DOHH2 (cell line): ENCODE measurements around the gene SRP68.

Source experiments
- H3F3A ChIP-seq: fragments of 200-600 bp; sonication (generic), shearing (Covaris generic); 2 replicates; pipeline ENCODE4 v1.6.0; 2016; ENCODE audit warnings: antibody characterized with exemption, mild to moderate bottlenecking; ENCODE audit not compliant: control insufficient read depth, insufficient read depth
- H3K27ac ChIP-seq: fragments of 200-600 bp; sonication (generic); 2 replicates; pipeline ENCODE4 v1.5.1; 2014; ENCODE audit warnings: low read depth, mild to moderate bottlenecking, low read length, moderate library complexity
- H3K27me3 ChIP-seq: fragments of 200-600 bp; sonication (generic); 2 replicates; pipeline ENCODE4 v1.6.1; 2014; ENCODE audit warnings: mild to moderate bottlenecking, low read length, mixed read lengths; ENCODE audit not compliant: control insufficient read depth
- H3K36me3 ChIP-seq: fragments of 200-600 bp; sonication (generic); 2 replicates; pipeline ENCODE4 v1.6.1; 2014; ENCODE audit warnings: mild to moderate bottlenecking, low read length, moderate library complexity, mixed read lengths; ENCODE audit not compliant: control insufficient read depth
- H3K4me1 ChIP-seq: fragments of 200-600 bp; sonication (generic); 2 replicates; pipeline ENCODE4 v1.6.1; 2014; ENCODE audit warnings: mild to moderate bottlenecking, low read length, mixed read lengths; ENCODE audit not compliant: control insufficient read depth
- H3K4me2 ChIP-seq: fragments of 200-600 bp; sonication (generic); 2 replicates; pipeline ENCODE4 v1.6.0; 2014; ENCODE audit warnings: mild to moderate bottlenecking, low read length, moderate library complexity
- H3K4me3 ChIP-seq: fragments of 200-600 bp; sonication (generic); 2 replicates; pipeline ENCODE4 v1.5.1; 2014; ENCODE audit warnings: mild to moderate bottlenecking, low read length, mixed read lengths
- H3K79me2 ChIP-seq: fragments of 200-600 bp; sonication (generic); 2 replicates; pipeline ENCODE4 v1.6.1; 2014; ENCODE audit warnings: mild to moderate bottlenecking, low read length, mixed read lengths; ENCODE audit not compliant: control insufficient read depth
- H3K9me2 ChIP-seq: fragments of 200-600 bp; sonication (generic); replicated peaks from 2 replicates; pipeline ENCODE4 v1.6.1; 2014; ENCODE audit warnings: mild to moderate bottlenecking, low read length, mixed read lengths; ENCODE audit not compliant: control insufficient read depth
- H3K9me3 ChIP-seq: fragments of 200-600 bp; sonication (generic); 2 replicates; pipeline ENCODE4 v1.6.1; 2014; ENCODE audit warnings: antibody characterized with exemption, low read length, mixed read lengths; ENCODE audit not compliant: control insufficient read depth, insufficient read depth
- H4K20me1 ChIP-seq: fragments of 200-600 bp; sonication (generic); 2 replicates; pipeline ENCODE4 v1.6.0; 2014; ENCODE audit warnings: low read depth, mild to moderate bottlenecking, antibody characterized with exemption, low read length, moderate library complexity; ENCODE audit not compliant: control insufficient read depth, insufficient read depth
- CTCF ChIP-seq: fragments of 200-600 bp; sonication (generic); IDR thresholded peaks from one replicate; pipeline ENCODE4 v1.5.1; 2014; ENCODE audit warnings: antibody characterized with exemption, mild to moderate bottlenecking, low read depth, low read length; ENCODE audit not compliant: poor library complexity, severe bottlenecking
- EZH2phosphoT487 ChIP-seq: fragments of 200-600 bp; sonication (generic); IDR thresholded peaks from 2 replicates; pipeline ENCODE4 v1.6.1; 2017; ENCODE audit warnings: borderline replicate concordance, mild to moderate bottlenecking, antibody characterized with exemption, low read length, moderate library complexity, mixed read lengths

The SRP68 gene

GRCh38 chr17:76051561-76051960 is 20.8 kb downstream of the SRP68 start:
- Histone ChIP-seq H3K9me2 (no peaks in the 10 kb centered on the region), H3K79me2 (peaks cover 4% of the 10 kb centered on the region; the same call in 1 of the 2 replicates), H3F3A (no peaks in the 10 kb centered on the region), H4K20me1 (no peaks in the 10 kb centered on the region), H3K4me2 (no peak overlapping the region), H3K4me1 (peaks cover 7% of the 10 kb centered on the region; the same call in 1 of the 2 replicates), H3K4me3 (no peak overlapping the region), H3K36me3 (peaks cover 74% of the 10 kb centered on the region), H3K9me3 (no peaks in the 10 kb centered on the region), H3K27me3 (no peaks in the 10 kb centered on the region), H3K27ac (no peak overlapping the region)
- TF ChIP-seq EZH2phosphoT487 (no peak), CTCF (no peak)

GRCh38 chr17:76050538-76051467 is 21.5 kb downstream of the SRP68 start:
- peaks cover 74% of the 10 kb centered on the region for H3K36me3 ChIP-seq

GRCh38 chr17:76049836-76050537 is 22.3 kb downstream of the SRP68 start:
- Histone ChIP-seq H3K36me3 (peaks cover 81% of the 10 kb centered on the region), H3K27me3 (no peaks in the 10 kb centered on the region), H3K4me1 (peaks cover 7% of the 10 kb centered on the region; the same call in 1 of the 2 replicates), H3F3A (no peaks in the 10 kb centered on the region), H3K9me3 (no peaks in the 10 kb centered on the region), H3K27ac (no peak overlapping the region), H3K9me2 (no peaks in the 10 kb centered on the region), H3K4me3 (no peak overlapping the region), H3K79me2 (peaks cover 4% of the 10 kb centered on the region; the same call in 1 of the 2 replicates), H3K4me2 (no peak overlapping the region), H4K20me1 (no peaks in the 10 kb centered on the region)
- TF ChIP-seq EZH2phosphoT487: no peak
- TF ChIP-seq CTCF: no peak

More at GRCh38 chr17:76050538-76051467, 21.5 kb downstream of the SRP68 start:
- Histone ChIP-seq H3K79me2 (peaks cover 4% of the 10 kb centered on the region; the same call in 1 of the 2 replicates), H3F3A (no peaks in the 10 kb centered on the region), H3K4me3 (no peak overlapping the region), H3K27ac (no peak overlapping the region), H3K9me2 (no peaks in the 10 kb centered on the region), H3K27me3 (no peaks in the 10 kb centered on the region), H4K20me1 (no peaks in the 10 kb centered on the region), H3K4me2 (no peak overlapping the region), H3K9me3 (no peaks in the 10 kb centered on the region), H3K4me1 (peaks cover 7% of the 10 kb centered on the region; the same call in 1 of the 2 replicates)
- TF ChIP-seq CTCF (no peak), EZH2phosphoT487 (no peak)
